ENCODE measurements around the gene PARVB. TPM values are rescaled to one million over a fixed set of nuclear protein-coding genes. Genes with fewer than 3 reads are reported as not detected.

The PARVB gene
- total and polyA plus RNA-seq, 2 experiments from 2014 or later, result 10.2 to 11.2 TPM

DNA sequence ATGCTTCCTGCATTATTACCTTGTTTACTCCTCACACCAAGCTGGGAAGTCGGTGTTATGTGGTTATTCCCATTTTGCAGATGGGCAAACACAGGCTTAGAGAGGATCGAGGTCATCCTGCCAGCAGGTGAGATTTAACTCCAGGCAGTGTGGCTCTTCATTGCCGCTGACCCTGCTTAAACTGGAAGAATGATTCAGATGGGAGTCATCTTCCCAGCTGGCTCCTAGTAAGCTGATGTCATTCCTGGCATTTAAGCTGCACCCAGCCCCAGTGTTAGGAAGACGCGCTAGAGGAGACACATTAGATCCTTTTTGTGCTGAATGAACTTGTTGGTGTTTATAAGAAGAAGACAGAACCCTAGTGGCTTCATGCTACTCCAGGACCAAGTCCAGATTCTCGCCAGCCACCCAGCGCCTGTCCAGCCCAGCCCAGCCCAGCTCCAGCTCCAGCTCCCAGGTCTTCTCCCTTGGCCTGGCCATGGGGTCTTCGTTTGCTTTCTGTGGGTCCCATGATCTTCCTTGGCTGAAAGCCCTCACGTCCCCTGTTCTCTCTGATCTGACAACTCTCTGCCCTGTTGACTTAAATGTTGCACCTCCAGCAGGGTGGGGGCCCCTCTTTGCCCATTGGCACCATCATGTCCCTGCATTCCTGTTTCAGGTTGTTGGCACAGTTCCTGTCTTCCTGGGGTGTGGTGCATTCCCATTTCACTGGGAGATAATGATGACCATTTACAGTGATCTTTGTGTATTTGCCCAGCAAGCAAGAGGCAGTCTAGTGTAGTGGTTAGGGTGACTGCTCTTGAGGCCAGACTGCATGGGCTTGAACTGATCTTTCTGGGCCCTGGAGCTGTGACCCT is 13.6 kb downstream of the PARVB start:
- H3K79me2 ChIP-seq, result no peaks in the 10 kb centered on the region
- no peaks in the 10 kb centered on the region for H3K9me3 ChIP-seq (ENCODE audit: low read depth)
- TF ChIP-seq, protein P1, sequence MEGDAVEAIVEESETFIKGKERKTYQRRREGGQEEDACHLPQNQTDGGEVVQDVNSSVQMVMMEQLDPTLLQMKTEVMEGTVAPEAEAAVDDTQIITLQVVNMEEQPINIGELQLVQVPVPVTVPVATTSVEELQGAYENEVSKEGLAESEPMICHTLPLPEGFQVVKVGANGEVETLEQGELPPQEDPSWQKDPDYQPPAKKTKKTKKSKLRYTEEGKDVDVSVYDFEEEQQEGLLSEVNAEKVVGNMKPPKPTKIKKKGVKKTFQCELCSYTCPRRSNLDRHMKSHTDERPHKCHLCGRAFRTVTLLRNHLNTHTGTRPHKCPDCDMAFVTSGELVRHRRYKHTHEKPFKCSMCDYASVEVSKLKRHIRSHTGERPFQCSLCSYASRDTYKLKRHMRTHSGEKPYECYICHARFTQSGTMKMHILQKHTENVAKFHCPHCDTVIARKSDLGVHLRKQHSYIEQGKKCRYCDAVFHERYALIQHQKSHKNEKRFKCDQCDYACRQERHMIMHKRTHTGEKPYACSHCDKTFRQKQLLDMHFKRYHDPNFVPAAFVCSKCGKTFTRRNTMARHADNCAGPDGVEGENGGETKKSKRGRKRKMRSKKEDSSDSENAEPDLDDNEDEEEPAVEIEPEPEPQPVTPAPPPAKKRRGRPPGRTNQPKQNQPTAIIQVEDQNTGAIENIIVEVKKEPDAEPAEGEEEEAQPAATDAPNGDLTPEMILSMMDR (IDR thresholded peaks at IDR 0.05; ENCODE audit: poor library complexity), result no peak
- TF ChIP-seq EZH2phosphoT487 (IDR thresholded peaks at IDR 0.05; ENCODE audit: low read depth, severe bottlenecking, unreplicated experiment), result no peak
- TF ChIP-seq EZH2 (IDR thresholded peaks at IDR 0.05; ENCODE audit: borderline replicate concordance), result no peak
- no peaks in the 10 kb centered on the region for H3K36me3 ChIP-seq (replicated peaks; ENCODE audit: insufficient read depth, low read depth)
- H4K20me1 ChIP-seq (ENCODE audit: insufficient read depth, poor library complexity, severe bottlenecking), result no peaks in the 10 kb centered on the region
- no peaks in the 10 kb centered on the region for H3K9me2 ChIP-seq (replicated peaks; ENCODE audit: insufficient read depth)
- no peak overlapping the region for H2AFZ ChIP-seq
- DNase-seq (ENCODE audit: low spot score), result peak; percentile 58
- H3K4me1 ChIP-seq (ENCODE audit: insufficient read depth), result peaks cover 8% of the 10 kb centered on the region
- no peak overlapping the region for H3K4me2 ChIP-seq
- WGBS (ENCODE audit: low lambda C conversion rate, missing lambda C conversion rate), result 83% methylated on average over 9 of the region's 9 CpGs
- H3K27me3 ChIP-seq, result no peaks in the 10 kb centered on the region
- H3K4me3 ChIP-seq, result no peak overlapping the region
- no peak overlapping the region for H3K27ac ChIP-seq

DNA sequence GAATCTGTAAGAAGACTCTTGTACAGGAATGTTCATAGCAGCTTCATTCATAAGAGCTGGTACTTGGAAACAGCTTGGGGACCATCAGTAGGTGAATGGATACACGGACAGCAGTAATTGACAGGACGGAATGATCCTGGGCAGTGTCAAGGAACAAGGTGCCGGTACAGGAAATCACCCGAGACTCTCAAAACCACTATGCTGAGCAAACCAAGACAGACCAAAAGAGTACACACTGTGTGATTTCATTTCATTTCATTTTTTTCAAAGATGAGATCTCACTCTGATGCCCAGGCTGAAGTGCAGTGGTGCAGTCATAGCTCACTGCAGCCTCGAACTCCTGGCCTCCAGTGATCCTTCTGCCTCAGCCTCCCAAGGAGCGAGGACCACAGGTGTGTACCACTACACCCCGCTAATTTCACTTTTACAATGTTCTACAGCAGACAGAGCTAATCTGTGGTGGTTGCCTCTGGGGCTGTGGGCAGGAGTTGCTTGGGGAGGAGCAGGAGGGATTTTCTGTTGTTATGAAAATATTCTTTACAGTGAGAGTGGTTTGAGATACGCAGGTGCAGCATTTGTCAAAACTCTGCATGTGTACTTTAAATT is 15.6 kb downstream of the PARVB start:
- Histone ChIP-seq H3K9me2 (replicated peaks; ENCODE audit: insufficient read depth) (no peaks in the 10 kb centered on the region), H2AFZ (no peak overlapping the region), H3K9me3 (ENCODE audit: low read depth) (no peaks in the 10 kb centered on the region), H3K4me3 (no peak overlapping the region), H3K36me3 (replicated peaks; ENCODE audit: insufficient read depth, low read depth) (no peaks in the 10 kb centered on the region), H4K20me1 (ENCODE audit: insufficient read depth, poor library complexity, severe bottlenecking) (no peaks in the 10 kb centered on the region), H3K79me2 (no peaks in the 10 kb centered on the region), H3K4me2 (no peak overlapping the region), H3K27ac (no peak overlapping the region), H3K4me1 (ENCODE audit: insufficient read depth) (no peaks in the 10 kb centered on the region), H3K27me3 (no peaks in the 10 kb centered on the region)
- DNase-seq (ENCODE audit: low spot score), result no peak
- TF ChIP-seq EZH2 (IDR thresholded peaks at IDR 0.05; ENCODE audit: borderline replicate concordance) (no peak), EZH2phosphoT487 (IDR thresholded peaks at IDR 0.05; ENCODE audit: low read depth, severe bottlenecking, unreplicated experiment) (no peak)
- TF ChIP-seq, protein P1 (IDR thresholded peaks at IDR 0.05; ENCODE audit: poor library complexity), result no peak
- 92% methylated on average over 8 of the region's 8 CpGs for WGBS (ENCODE audit: low lambda C conversion rate, missing lambda C conversion rate)

DNA sequence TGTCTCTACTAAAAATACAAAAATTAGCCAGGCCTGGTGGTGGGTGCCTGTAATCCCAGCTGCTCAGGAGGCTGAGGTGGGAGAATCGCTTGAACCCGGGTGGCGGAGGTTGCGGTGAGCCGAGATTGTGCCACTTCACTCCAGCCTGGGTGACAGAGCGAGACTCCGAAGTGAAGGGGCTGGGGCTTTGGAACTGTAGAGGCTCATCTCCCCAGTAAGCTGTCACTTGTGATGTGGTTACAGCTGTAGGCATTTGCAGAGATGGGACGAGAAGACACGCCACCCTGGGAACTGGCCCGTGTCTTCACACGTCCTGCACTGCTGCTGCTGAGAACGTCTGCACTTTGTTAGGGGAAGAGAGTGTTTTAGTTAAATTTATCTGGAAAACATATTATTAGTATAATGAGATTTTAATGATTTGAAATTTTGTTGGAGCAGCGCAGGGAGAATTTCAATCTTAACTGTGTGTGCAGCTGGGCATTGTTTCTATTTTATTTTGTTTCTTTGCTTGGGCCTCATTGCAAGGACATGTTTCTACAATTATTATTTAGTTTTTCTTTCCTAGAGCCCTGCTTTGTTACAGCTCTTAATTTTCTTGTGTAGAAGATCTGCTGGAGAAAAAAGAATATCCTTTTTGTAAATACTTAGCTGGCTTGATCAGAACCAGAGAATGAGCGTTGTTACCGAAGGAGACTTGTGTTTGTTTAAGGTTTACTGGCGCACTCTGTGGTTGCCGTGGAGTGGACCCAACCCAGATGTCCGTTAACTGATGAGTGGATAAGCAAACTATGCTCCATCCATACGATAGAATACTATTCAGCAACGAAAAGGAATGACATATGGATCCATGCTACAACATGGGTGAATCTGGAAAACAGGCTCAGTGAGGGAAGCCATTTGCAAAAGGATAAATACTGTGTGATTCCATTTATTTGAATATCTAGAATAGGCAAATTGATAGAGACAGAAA is 18.4 kb downstream of the PARVB start:
- TF ChIP-seq EZH2 (IDR thresholded peaks at IDR 0.05; ENCODE audit: borderline replicate concordance) (no peak), EZH2phosphoT487 (IDR thresholded peaks at IDR 0.05; ENCODE audit: low read depth, severe bottlenecking, unreplicated experiment) (no peak)
- TF ChIP-seq, protein P1 (IDR thresholded peaks at IDR 0.05; ENCODE audit: poor library complexity), result no peak
- Histone ChIP-seq H4K20me1 (ENCODE audit: insufficient read depth, poor library complexity, severe bottlenecking) (no peaks in the 10 kb centered on the region), H3K9me3 (ENCODE audit: low read depth) (no peaks in the 10 kb centered on the region), H3K4me1 (ENCODE audit: insufficient read depth) (peaks cover 14% of the 10 kb centered on the region), H3K27ac (no peak overlapping the region), H3K4me2 (no peak overlapping the region), H3K4me3 (no peak overlapping the region), H3K36me3 (replicated peaks; ENCODE audit: insufficient read depth, low read depth) (no peaks in the 10 kb centered on the region), H3K9me2 (replicated peaks; ENCODE audit: insufficient read depth) (no peaks in the 10 kb centered on the region), H2AFZ (no peak overlapping the region), H3K27me3 (no peaks in the 10 kb centered on the region), H3K79me2 (no peaks in the 10 kb centered on the region)
- no peak for DNase-seq (ENCODE audit: low spot score)
- 76% methylated on average over 20 of the region's 20 CpGs for WGBS (ENCODE audit: low lambda C conversion rate, missing lambda C conversion rate)
